Neural cell (in vitro differentiated cells): ENCODE results near the gene PGAP1. TPM values are rescaled to one million over a fixed set of nuclear protein-coding genes. Genes with fewer than 3 reads are reported as not detected.
"Not testable (repeated sequence)": the region's sequence is repeated elsewhere in the genome, so short reads cannot be mapped to it uniquely, and the experiment has no call there.

Experiments
- H2AFZ ChIP-seq: fragments of 200-600, 300-800 bp; sonication (generic), shearing (Covaris generic); 2 replicates; pipeline ENCODE4 v1.6.0; 2014; ENCODE audit warnings: low read depth, mild to moderate bottlenecking, antibody characterized with exemption, low read length, moderate library complexity
- H3F3A ChIP-seq: fragments of 200-600 bp; shearing (Covaris generic); 2 replicates; pipeline ENCODE4 v1.6.1; 2016; ENCODE audit warnings: mild to moderate bottlenecking, moderate library complexity, mixed read lengths, antibody characterized with exemption, low read length; ENCODE audit not compliant: insufficient read depth, poor library complexity, severe bottlenecking
- H3K27ac ChIP-seq: fragments of 200-600, 300-800 bp; sonication (generic), shearing (Covaris generic); 2 replicates; pipeline ENCODE4 v1.5.1; 2014; ENCODE audit warnings: mild to moderate bottlenecking, low read length, moderate library complexity
- H3K27me3 ChIP-seq: fragments of 300-800, 200-600 bp; sonication (generic), shearing (Covaris generic); 2 replicates; pipeline ENCODE4 v1.6.0; 2014; ENCODE audit warnings: mild to moderate bottlenecking, low read depth, low read length, moderate library complexity; ENCODE audit not compliant: insufficient read depth
- H3K36me3 ChIP-seq: fragments of 300-800, 200-600 bp; sonication (generic), shearing (Covaris generic); 2 replicates; pipeline ENCODE4 v1.5.1; 2014; ENCODE audit warnings: mild to moderate bottlenecking, antibody characterized with exemption, low read length, moderate library complexity; ENCODE audit not compliant: insufficient read depth
- H3K4me2 ChIP-seq: fragments of 300-800, 200-600 bp; sonication (generic), shearing (Covaris generic); 2 replicates; pipeline ENCODE4 v1.6.0; 2014; ENCODE audit warnings: mild to moderate bottlenecking, low read length
- H3K4me3 ChIP-seq: fragments of 300-800, 200-600 bp; sonication (generic), shearing (Covaris generic); 2 replicates; pipeline ENCODE4 v1.5.1; 2014; ENCODE audit warnings: mild to moderate bottlenecking, low read length, moderate library complexity
- H3K79me2 ChIP-seq: fragments of 200-600 bp; shearing (Covaris generic); replicated peaks from 2 replicates; pipeline ENCODE4 v1.6.0; 2014; ENCODE audit warnings: mild to moderate bottlenecking, low read length, moderate library complexity; ENCODE audit not compliant: insufficient read depth
- H3K9ac ChIP-seq: fragments of 300-800, 200-600 bp; sonication (generic), shearing (Covaris generic); 2 replicates; pipeline ENCODE4 v1.6.1; 2016; ENCODE audit warnings: mild to moderate bottlenecking, low read length, mixed read lengths
- H3K9me2 ChIP-seq: fragments of 200-600 bp; shearing (Covaris generic); 2 replicates; pipeline ENCODE4 v1.6.1; 2016; ENCODE audit warnings: mild to moderate bottlenecking, low read length, mixed read lengths; ENCODE audit not compliant: insufficient read depth
- H3K9me3 ChIP-seq: fragments of 200-600, 300-800 bp; sonication (generic), shearing (Covaris generic); 2 replicates; pipeline ENCODE4 v1.6.1; 2016; ENCODE audit warnings: mild to moderate bottlenecking, mixed run types, low read length, moderate library complexity, mixed read lengths
- H4K20me1 ChIP-seq: fragments of 200-600 bp; shearing (Covaris generic); 2 replicates; pipeline ENCODE4 v1.6.1; 2016; ENCODE audit warnings: mild to moderate bottlenecking, mixed run types; ENCODE audit not compliant: insufficient read depth
- EP300 ChIP-seq: fragments of 450-650 bp; conservative IDR thresholded peaks from 2 replicates; pipeline ENCODE4 v1.6.1; 2014; ENCODE audit warnings: antibody characterized with exemption, mild to moderate bottlenecking, moderate library complexity; ENCODE audit not compliant: poor library complexity, severe bottlenecking
- EZH2 ChIP-seq: fragments of 200-600, 300-800 bp; shearing (Covaris generic), sonication (generic); IDR thresholded peaks from 2 replicates; pipeline ENCODE4 v1.6.1; 2014; ENCODE audit warnings: antibody characterized with exemption, low read length, borderline replicate concordance, mild to moderate bottlenecking; ENCODE audit not compliant: insufficient read depth, poor library complexity, severe bottlenecking
- MXI1 ChIP-seq: fragments of 450-650 bp; conservative IDR thresholded peaks from 2 replicates; pipeline ENCODE4 v1.6.1; 2014; ENCODE audit warnings: antibody characterized with exemption, mild to moderate bottlenecking; ENCODE audit not compliant: poor library complexity, severe bottlenecking
- POLR2AphosphoS5 ChIP-seq: IDR thresholded peaks from 2 replicates; pipeline ENCODE4 v1.6.1; 2012
- RAD21 ChIP-seq: fragments of 450-650 bp; conservative IDR thresholded peaks from 2 replicates; pipeline ENCODE4 v1.6.1; 2014; ENCODE audit warnings: antibody characterized with exemption, mild to moderate bottlenecking, moderate library complexity
- SMC3 ChIP-seq: fragments of 450-650 bp; conservative IDR thresholded peaks from 2 replicates; pipeline ENCODE4 v1.6.1; 2014; ENCODE audit warnings: antibody characterized with exemption, mild to moderate bottlenecking, moderate library complexity; ENCODE audit not compliant: poor library complexity
- TAF1 ChIP-seq: IDR thresholded peaks from 2 replicates; pipeline ENCODE4 v1.6.1; 2012; ENCODE audit warnings: low read depth
- polyA plus RNA-seq: library from polyadenylated mRNA; depleted of rRNA; stranded (reverse); fragments of >200 nt; gene quantifications from 2 replicates; pipeline ENCODE4 v1.2.3, GENCODE V29; 2014
- TF ChIP-seq, protein P1 (sequence below): IDR thresholded peaks from 2 replicates; pipeline ENCODE4 v1.6.1; 2012; ENCODE audit warnings: borderline replicate concordance
- TF ChIP-seq, protein P2 (sequence below): fragments of 450-650 bp; IDR thresholded peaks from 2 replicates; pipeline ENCODE4 v1.5.1; 2014; ENCODE audit warnings: antibody characterized with exemption, mild to moderate bottlenecking, moderate library complexity; ENCODE audit not compliant: poor library complexity, severe bottlenecking

Gene PGAP1
- polyA plus RNA-seq, 1 donor from 2014 or later, result 63.3 TPM

DNA sequence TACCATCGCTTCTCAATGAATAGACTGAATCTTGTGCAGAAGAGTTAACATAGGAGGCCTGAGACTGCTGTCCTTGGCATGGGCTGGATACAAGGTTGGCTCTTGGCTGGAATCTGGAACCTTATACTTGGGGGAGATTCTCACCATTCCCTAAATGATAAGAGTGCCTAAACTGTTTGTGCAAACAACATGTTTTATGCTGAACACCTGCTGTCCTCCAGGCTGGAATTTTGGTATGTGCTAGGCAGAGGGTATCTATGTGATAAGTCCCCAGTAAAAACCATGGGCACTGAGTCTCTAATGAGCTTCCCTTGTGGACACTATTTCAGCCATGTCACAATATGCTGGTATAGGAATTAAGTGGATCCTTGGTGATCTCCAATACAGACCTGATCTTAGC, 12.8 kb downstream of the PGAP1 start:
- Histone ChIP-seq H3F3A (no peaks in the 10 kb centered on the region), H3K9me3 (no peaks in the 10 kb centered on the region), H3K27me3 (no peaks in the 10 kb centered on the region), H2AFZ (no peak overlapping the region), H3K27ac (no peak overlapping the region), H3K4me3 (no peak overlapping the region), H3K9me2 (no peaks in the 10 kb centered on the region), H4K20me1 (no peaks in the 10 kb centered on the region), H3K79me2 (peaks cover 29% of the 10 kb centered on the region), H3K9ac (no peak overlapping the region), H3K36me3 (peaks cover 20% of the 10 kb centered on the region), H3K4me2 (no peak overlapping the region)
- TF ChIP-seq, protein P1, sequence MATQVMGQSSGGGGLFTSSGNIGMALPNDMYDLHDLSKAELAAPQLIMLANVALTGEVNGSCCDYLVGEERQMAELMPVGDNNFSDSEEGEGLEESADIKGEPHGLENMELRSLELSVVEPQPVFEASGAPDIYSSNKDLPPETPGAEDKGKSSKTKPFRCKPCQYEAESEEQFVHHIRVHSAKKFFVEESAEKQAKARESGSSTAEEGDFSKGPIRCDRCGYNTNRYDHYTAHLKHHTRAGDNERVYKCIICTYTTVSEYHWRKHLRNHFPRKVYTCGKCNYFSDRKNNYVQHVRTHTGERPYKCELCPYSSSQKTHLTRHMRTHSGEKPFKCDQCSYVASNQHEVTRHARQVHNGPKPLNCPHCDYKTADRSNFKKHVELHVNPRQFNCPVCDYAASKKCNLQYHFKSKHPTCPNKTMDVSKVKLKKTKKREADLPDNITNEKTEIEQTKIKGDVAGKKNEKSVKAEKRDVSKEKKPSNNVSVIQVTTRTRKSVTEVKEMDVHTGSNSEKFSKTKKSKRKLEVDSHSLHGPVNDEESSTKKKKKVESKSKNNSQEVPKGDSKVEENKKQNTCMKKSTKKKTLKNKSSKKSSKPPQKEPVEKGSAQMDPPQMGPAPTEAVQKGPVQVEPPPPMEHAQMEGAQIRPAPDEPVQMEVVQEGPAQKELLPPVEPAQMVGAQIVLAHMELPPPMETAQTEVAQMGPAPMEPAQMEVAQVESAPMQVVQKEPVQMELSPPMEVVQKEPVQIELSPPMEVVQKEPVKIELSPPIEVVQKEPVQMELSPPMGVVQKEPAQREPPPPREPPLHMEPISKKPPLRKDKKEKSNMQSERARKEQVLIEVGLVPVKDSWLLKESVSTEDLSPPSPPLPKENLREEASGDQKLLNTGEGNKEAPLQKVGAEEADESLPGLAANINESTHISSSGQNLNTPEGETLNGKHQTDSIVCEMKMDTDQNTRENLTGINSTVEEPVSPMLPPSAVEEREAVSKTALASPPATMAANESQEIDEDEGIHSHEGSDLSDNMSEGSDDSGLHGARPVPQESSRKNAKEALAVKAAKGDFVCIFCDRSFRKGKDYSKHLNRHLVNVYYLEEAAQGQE, result no peak
- TF ChIP-seq EP300 (no peak), RAD21 (no peak), EZH2 (no peak), TAF1 (no peak), MXI1 (no peak), SMC3 (no peak), POLR2AphosphoS5 (no peak)
- TF ChIP-seq, protein P2, sequence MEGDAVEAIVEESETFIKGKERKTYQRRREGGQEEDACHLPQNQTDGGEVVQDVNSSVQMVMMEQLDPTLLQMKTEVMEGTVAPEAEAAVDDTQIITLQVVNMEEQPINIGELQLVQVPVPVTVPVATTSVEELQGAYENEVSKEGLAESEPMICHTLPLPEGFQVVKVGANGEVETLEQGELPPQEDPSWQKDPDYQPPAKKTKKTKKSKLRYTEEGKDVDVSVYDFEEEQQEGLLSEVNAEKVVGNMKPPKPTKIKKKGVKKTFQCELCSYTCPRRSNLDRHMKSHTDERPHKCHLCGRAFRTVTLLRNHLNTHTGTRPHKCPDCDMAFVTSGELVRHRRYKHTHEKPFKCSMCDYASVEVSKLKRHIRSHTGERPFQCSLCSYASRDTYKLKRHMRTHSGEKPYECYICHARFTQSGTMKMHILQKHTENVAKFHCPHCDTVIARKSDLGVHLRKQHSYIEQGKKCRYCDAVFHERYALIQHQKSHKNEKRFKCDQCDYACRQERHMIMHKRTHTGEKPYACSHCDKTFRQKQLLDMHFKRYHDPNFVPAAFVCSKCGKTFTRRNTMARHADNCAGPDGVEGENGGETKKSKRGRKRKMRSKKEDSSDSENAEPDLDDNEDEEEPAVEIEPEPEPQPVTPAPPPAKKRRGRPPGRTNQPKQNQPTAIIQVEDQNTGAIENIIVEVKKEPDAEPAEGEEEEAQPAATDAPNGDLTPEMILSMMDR, result no peak

DNA sequence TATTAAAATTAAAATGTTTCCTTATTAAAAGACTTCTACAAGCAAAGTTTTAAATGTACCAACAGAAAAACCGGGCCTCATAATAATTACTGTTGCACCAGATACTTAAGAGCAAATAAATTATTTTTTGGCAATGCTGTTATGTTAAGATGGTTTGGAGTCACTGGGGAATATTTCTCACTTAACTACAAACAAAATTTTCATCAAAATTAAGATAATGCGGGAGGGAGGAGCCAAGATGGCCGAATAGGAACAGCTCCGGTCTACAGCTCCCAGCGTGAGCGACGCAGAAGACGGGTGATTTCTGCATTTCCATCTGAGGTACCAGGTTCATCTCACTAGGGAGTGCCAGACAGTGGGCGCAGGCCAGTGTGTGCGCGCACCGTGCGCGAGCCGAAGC, 21.1 kb downstream of the PGAP1 start:
- not testable (repeated sequence) for H3K4me2 ChIP-seq, H3K9me2 ChIP-seq, H2AFZ ChIP-seq, H3K27ac ChIP-seq, H3K27me3 ChIP-seq, H4K20me1 ChIP-seq, H3K4me3 ChIP-seq, H3K9me3 ChIP-seq, H3K79me2 ChIP-seq, H3F3A ChIP-seq, H3K9ac ChIP-seq, H3K36me3 ChIP-seq

DNA sequence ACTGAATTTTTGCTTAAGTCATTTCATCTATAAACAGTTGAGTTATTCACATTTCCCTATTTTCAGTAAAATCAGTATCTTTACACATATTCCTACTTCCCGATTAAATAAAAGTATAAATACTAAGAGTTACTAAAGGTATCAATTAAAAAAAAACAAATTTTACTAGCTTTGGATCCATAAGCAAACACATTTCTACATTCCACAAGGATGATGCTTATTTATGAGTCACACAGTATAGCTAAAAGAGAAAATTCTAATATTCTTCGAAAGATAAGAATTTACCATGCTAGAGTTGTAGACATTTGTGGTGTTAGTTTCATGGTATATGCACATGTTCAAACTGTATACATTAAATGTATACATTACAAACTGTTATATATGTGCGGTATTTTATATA, 23.7 kb downstream of the PGAP1 start:
- Histone ChIP-seq H3K27me3 (no peaks in the 10 kb centered on the region), H2AFZ (no peak overlapping the region), H3K36me3 (peaks cover 16% of the 10 kb centered on the region), H3F3A (no peaks in the 10 kb centered on the region), H3K9me2 (no peaks in the 10 kb centered on the region), H4K20me1 (no peaks in the 10 kb centered on the region), H3K4me3 (no peak overlapping the region), H3K27ac (no peak overlapping the region), H3K9me3 (no peaks in the 10 kb centered on the region), H3K4me2 (no peak overlapping the region), H3K9ac (no peak overlapping the region), H3K79me2 (peaks cover 4% of the 10 kb centered on the region)
- TF ChIP-seq POLR2AphosphoS5 (no peak), SMC3 (no peak), RAD21 (no peak)
- TF ChIP-seq, protein P1, result no peak
